ENCODE data around the gene MTHFD2L. TPM values are rescaled to one million over a fixed set of nuclear protein-coding genes. Genes with fewer than 3 reads are reported as not detected.

Gene MTHFD2L
- total and polyA plus RNA-seq, 2 of the 8 experiments (the other 6 are each of a cell fraction or from before 2014, with no cell fraction given), result 5.4 to 15.0 TPM

- H3K9me3 ChIP-seq (ENCODE audit: insufficient read depth in 2 of 2, low read depth in 1 of 2, low read length in 1 of 2), result no peaks in the 10 kb centered on the region
- H3K27me3 ChIP-seq (replicated peaks in 1 of 4; ENCODE audit: control insufficient read depth in 3 of 4, extremely low read depth in 1 of 4, insufficient read depth in 3 of 4, low read length in 3 of 4), result no peaks in the 10 kb centered on the region
- no peak overlapping the region for H3K4ac ChIP-seq (replicated peaks; ENCODE audit: insufficient read length, low read depth, low read length)
- H2AFZ ChIP-seq (ENCODE audit: low read length), result no peak overlapping the region
- no peak overlapping the region for H2BK20ac ChIP-seq (ENCODE audit: low read length)
- H2BK12ac ChIP-seq (ENCODE audit: low read depth, low read length), result no peak overlapping the region
- H3K4me3 ChIP-seq (ENCODE audit: extremely low read depth in 1 of 4, insufficient read depth in 2 of 4, low read depth in 3 of 4, low read length in 4 of 4), result no peak overlapping the region
- H3K36me3 ChIP-seq (ENCODE audit: control insufficient read depth in 2 of 4, insufficient read depth in 4 of 4, low read length in 3 of 4), result no peaks in the 10 kb centered on the region
- no peak for FAIRE-seq
- H3K14ac ChIP-seq (ENCODE audit: insufficient read length), result no peak overlapping the region
- no peaks in the 10 kb centered on the region for H3K79me2 ChIP-seq (ENCODE audit: control insufficient read depth in 1 of 2, insufficient read depth in 2 of 2, low read length in 2 of 2)
- H2BK15ac ChIP-seq (ENCODE audit: low read length), result no peak overlapping the region
- no peak for TF ChIP-seq BACH1 (IDR thresholded peaks at IDR 0.05; ENCODE audit: low read length)
- no peak for TF ChIP-seq RAD21 (IDR thresholded peaks at IDR 0.05 in 1 of 2, conservative IDR thresholded peaks at IDR 0.05 in 1 of 2; ENCODE audit: low read depth in 2 of 2, low read length in 2 of 2)
- TF ChIP-seq SIRT6 (IDR thresholded peaks at IDR 0.05; ENCODE audit: low read length), result no peak
- TF ChIP-seq ATF3 (IDR thresholded peaks at IDR 0.05; ENCODE audit: insufficient read depth, low read depth, low read length), result no peak
- TF ChIP-seq SUZ12 (IDR thresholded peaks at IDR 0.05; ENCODE audit: low read length), result no peak
- no peak for TF ChIP-seq JUND (IDR thresholded peaks at IDR 0.05; ENCODE audit: low read length)
- TF ChIP-seq CEBPB (IDR thresholded peaks at IDR 0.05; ENCODE audit: low read depth, low read length), result no peak
- no peak for TF ChIP-seq CBX8 (IDR thresholded peaks at IDR 0.05; ENCODE audit: borderline replicate concordance, low read depth, low read length)
- no peaks in the 10 kb centered on the region for H4K20me1 ChIP-seq (replicated peaks in 1 of 2; ENCODE audit: control insufficient read depth in 1 of 2, insufficient read depth in 2 of 2, low read length in 2 of 2)
- no peak overlapping the region for H3K23ac ChIP-seq (ENCODE audit: insufficient read length)
- H3K9ac ChIP-seq (replicated peaks in 1 of 4; ENCODE audit: extremely low read depth in 1 of 4, low read depth in 3 of 4, low read length in 3 of 4), result no peak overlapping the region
- no peak overlapping the region for H3K4me2 ChIP-seq (ENCODE audit: insufficient read depth in 1 of 2, low read depth in 2 of 2, low read length in 2 of 2)
- H2BK120ac ChIP-seq (replicated peaks; ENCODE audit: low read depth, low read length), result no peak overlapping the region
- H3K18ac ChIP-seq (ENCODE audit: extremely low read depth, low read length), result no peak overlapping the region
- no peak overlapping the region for H4K91ac ChIP-seq (replicated peaks; ENCODE audit: insufficient read length, low read length)
- H3K56ac ChIP-seq (replicated peaks; ENCODE audit: insufficient read length, low read depth, low read length), result no peak overlapping the region
- ChIA-PET CTCF (ENCODE audit: partially characterized antibody) (interaction anchor here (1.0 to 2.1 kb wide), 2 partner anchors 60 to 64 kb away, joined by 4 to 5 read pairs; no protein-coding TSS in a partner anchor), POLR2A (ENCODE audit: partially characterized antibody) (no interaction called here)
- H2AK5ac ChIP-seq (ENCODE audit: low read depth, low read length), result no peak overlapping the region
- H3K4me1 ChIP-seq (replicated peaks in 1 of 4; ENCODE audit: control insufficient read depth in 3 of 4, insufficient read depth in 4 of 4, low read length in 3 of 4), result no peaks in the 10 kb centered on the region
- DNase-seq (ENCODE audit: low read depth in 1 of 2, low spot score in 2 of 2), result no peak
- no peak overlapping the region for H4K8ac ChIP-seq (ENCODE audit: extremely low read depth, insufficient read depth, low read length)
- no peak overlapping the region for H4K5ac ChIP-seq (ENCODE audit: insufficient read length, low read depth, low read length)
- H3K79me1 ChIP-seq (ENCODE audit: low read depth, low read length), result no peaks in the 10 kb centered on the region
- H2BK5ac ChIP-seq (ENCODE audit: low read depth, low read length), result no peak overlapping the region
- H3K23me2 ChIP-seq (ENCODE audit: low read depth, low read length), result no peaks in the 10 kb centered on the region
- H3K27ac ChIP-seq (ENCODE audit: low read depth, low read length), result no peak overlapping the region
These were observed 134.4 kb downstream of the MTHFD2L start for GRCh38 chr4:74292111-74292870.

Data from H1 (cell line).